GM12878 (cell line): ENCODE results near the gene P2RX4. TPM values are rescaled to one million over a fixed set of nuclear protein-coding genes. Genes with fewer than 3 reads are reported as not detected.

Experiments used
- ATAC-seq: fragments of 200-7000 bp; cut with Tn5 transposase; 3 replicates; pipeline ENCODE4 v1.9.1; 2020; ENCODE audit warnings: mild to moderate bottlenecking, moderate library complexity
- BruUV-seq: library from RNA; stranded (reverse); fragments of 400-500 nt; replicated peaks from 2 replicates; lab custom pipeline; 2021; lab: Mats Ljungman, UMichigan
- CTCF ChIA-PET: fragments of 300-600 bp; sonication (Branson Sonifier 250); formaldehyde crosslinking; extraction: SDS; loops from one replicate; lab custom pipeline; 2021; ENCODE audit warnings: inconsistent platforms; lab: Yijun Ruan, JAX
- POLR2A ChIA-PET: fragments of 350-600 bp; formaldehyde crosslinking; extraction: SDS; loops from one replicate; lab custom pipeline; 2021; ENCODE audit warnings: inconsistent platforms; lab: Charles Lee
- RAD21 ChIA-PET: fragments of 300-600 bp; sonication (Branson Sonifier 250); formaldehyde crosslinking; loops from one replicate; lab custom pipeline; 2023; ENCODE audit warnings: antibody characterized with exemption; ENCODE audit not compliant: unreplicated experiment; lab: Charles Lee
- SMC1A ChIA-PET: fragments of 300-600 bp; sonication (Branson Sonifier 250); formaldehyde crosslinking; loops from one replicate; lab custom pipeline; 2023; ENCODE audit not compliant: unreplicated experiment, uncharacterized antibody; lab: Charles Lee
- DNase-seq: peaks from one replicate; pipeline ENCODE4 v3.0.0-alpha.2; 2011; ENCODE audit warnings: low read depth, low spot score
- FAIRE-seq: peaks from 3 replicates; lab custom pipeline; 2011; peaks lifted over from hg19 to GRCh38; lab: Jason Lieb, UNC
- H2AFZ ChIP-seq: 2 replicates; pipeline ENCODE4 v1.6.0; 2011; ENCODE audit warnings: low read depth, low read length, control low read depth; ENCODE audit not compliant: control insufficient read depth
- H3K27ac ChIP-seq: 2 replicates; pipeline ENCODE4 v1.5.1; 2011; ENCODE audit warnings: control low read depth; ENCODE audit not compliant: control insufficient read depth, insufficient read depth
- H3K27me3 ChIP-seq, 2 experiments: replicated peaks in 1 of 2; 2 replicates each; pipeline versions ENCODE4 v1.6.0 to v1.6.1; 2011; ENCODE audit warnings: low read length in 1 of 2; ENCODE audit not compliant: control insufficient read depth in 2 of 2, insufficient read depth in 2 of 2
- H3K36me3 ChIP-seq, 2 experiments: 2 replicates each; pipeline ENCODE4 v1.5.1; 2011; ENCODE audit warnings: low read length in 1 of 2; ENCODE audit not compliant: control insufficient read depth in 2 of 2, insufficient read depth in 2 of 2
- H3K4me1 ChIP-seq: 2 replicates; pipeline ENCODE4 v1.6.1; 2011; ENCODE audit warnings: mild to moderate bottlenecking, low read length, moderate library complexity, mixed read lengths; ENCODE audit not compliant: control insufficient read depth, insufficient read depth
- H3K4me2 ChIP-seq: 2 replicates; pipeline ENCODE4 v1.6.0; 2011; ENCODE audit warnings: control low read depth; ENCODE audit not compliant: control insufficient read depth, insufficient read depth
- H3K4me3 ChIP-seq: fragments of 200-600 bp; sonication (generic); 2 replicates; pipeline ENCODE4 v1.5.1; 2016
- H3K79me2 ChIP-seq: 2 replicates; pipeline ENCODE4 v1.6.0; 2011; ENCODE audit warnings: low read length; ENCODE audit not compliant: control insufficient read depth, insufficient read depth
- H3K9ac ChIP-seq: 2 replicates; pipeline ENCODE4 v1.8.0; 2011; ENCODE audit warnings: low read length, control low read depth, mixed read lengths; ENCODE audit not compliant: control insufficient read depth, insufficient read depth
- H3K9me3 ChIP-seq: replicated peaks from 3 replicates; pipeline ENCODE4 v1.5.1; 2011; ENCODE audit warnings: mild to moderate bottlenecking, low read length; ENCODE audit not compliant: control insufficient read depth, insufficient read depth
- H4K20me1 ChIP-seq: 2 replicates; pipeline ENCODE4 v1.6.0; 2011; ENCODE audit not compliant: control insufficient read depth, insufficient read depth
- BRCA1 ChIP-seq: IDR thresholded peaks from 2 replicates; pipeline ENCODE4 v1.6.1; 2011; ENCODE audit warnings: low read depth, low read length, improper control_type of control experiment
- CBX5 ChIP-seq: sonication (generic); IDR thresholded peaks from 2 replicates; pipeline ENCODE4 v1.6.1; 2016; ENCODE audit warnings: low read depth, moderate library complexity, mild to moderate bottlenecking, inconsistent platforms
- CHD2 ChIP-seq: IDR thresholded peaks from 2 replicates; pipeline ENCODE4 v1.6.1; 2011; ENCODE audit warnings: low read depth, low read length, improper control_type of control experiment, borderline replicate concordance
- ELK1 ChIP-seq: IDR thresholded peaks from 2 replicates; pipeline ENCODE4 v1.6.1; 2012; ENCODE audit warnings: low read depth, low read length, improper control_type of control experiment
- EP300 ChIP-seq, 2 experiments: fragments of 150-350 bp in 1 of 2; IDR thresholded peaks; 2 replicates each; pipeline ENCODE4 v1.6.1; 2011 to 2012; ENCODE audit warnings: low read depth in 2 of 2, low read length in 2 of 2, borderline replicate concordance in 1 of 2, improper control_type of control experiment in 1 of 2, inconsistent platforms in 1 of 2; ENCODE audit not compliant: control insufficient read depth in 1 of 2
- ESRRA ChIP-seq: IDR thresholded peaks from 2 replicates; pipeline ENCODE4 v1.6.1; 2012; ENCODE audit warnings: mild to moderate bottlenecking, low read length, improper control_type of control experiment
- HDGF ChIP-seq: fragments of 450-650 bp; IDR thresholded peaks from 2 replicates; pipeline ENCODE4 v1.6.1; 2016; ENCODE audit warnings: antibody characterized with exemption
- IKZF1 ChIP-seq: fragments of 450-650 bp; conservative IDR thresholded peaks from 2 replicates; pipeline ENCODE4 v1.6.1; 2017; ENCODE audit warnings: antibody characterized with exemption, mild to moderate bottlenecking
- POLR2A ChIP-seq: IDR thresholded peaks from 2 replicates; pipeline ENCODE4 v1.6.1; 2011; ENCODE audit warnings: low read depth, mild to moderate bottlenecking, low read length
- RB1 ChIP-seq: fragments of 450-650 bp; formaldehyde crosslinking; IDR thresholded peaks from 2 replicates; pipeline ENCODE4 v1.6.1; 2017; ENCODE audit warnings: mild to moderate bottlenecking, borderline replicate concordance
- SMAD5 ChIP-seq: IDR thresholded peaks from 2 replicates; pipeline ENCODE4 v1.6.1; 2016; ENCODE audit warnings: antibody characterized with exemption, low read depth
- TAF1 ChIP-seq: IDR thresholded peaks from 2 replicates; pipeline ENCODE4 v1.6.1; 2011; ENCODE audit warnings: mild to moderate bottlenecking, low read depth, low read length, borderline replicate concordance
- ZNF217 ChIP-seq: fragments of 450-650 bp; IDR thresholded peaks from 2 replicates; pipeline ENCODE4 v1.6.1; 2017; ENCODE audit warnings: antibody characterized with exemption, mild to moderate bottlenecking
- ZNF274 ChIP-seq: IDR thresholded peaks from one replicate; pipeline ENCODE4 v1.8.0; 2011; ENCODE audit not compliant: insufficient read length, insufficient read depth
- WGBS: methylation state at CpG from one replicate; pipeline ENCODE4 v1.1.6; 2016; ENCODE audit warnings: low lambda C conversion rate; ENCODE audit not compliant: insufficient replicate concordance, insufficient coverage; ENCODE audit errors: missing lambda C conversion rate; 5-methylcytosine and 5-hydroxymethylcytosine counted together
- in situ Hi-C: fragments of 300-500 bp; cut with MboI; formaldehyde crosslinking; loops from 9 replicates; pipeline ENCODE4 v1.14.3; 2018; ENCODE audit warnings: mixed read lengths
- intact Hi-C: fragments of 100-400 bp; cut with micrococcal nuclease; formaldehyde crosslinking; loops from one replicate; pipeline ENCODE4 v1.14.2; 2022; ENCODE audit not compliant: unreplicated experiment
- polyA plus RNA-seq, 11 experiments: library from polyadenylated mRNA; depleted of rRNA in 4 of 11; unstranded in 6 of 11; stranded (reverse) in 5 of 11; fragments of >200 nt; fragmentation: Nextera tagmentation in 4 of 11; fragmentation: Illumina TruSeq in 1 of 11; extraction: Ambion mirVana in 4 of 11; extraction: Trizol in 1 of 11; gene quantifications; 1 replicate in 1 of 11; 2 replicates in 10 of 11; pipeline versions ENCODE4 v1.2.1 to v1.2.3, GENCODE V29; 2011 to 2016; ENCODE audit warnings: inconsistent platforms in 2 of 11, missing spikeins in 2 of 11, low read depth in 1 of 11
- total RNA-seq, 4 experiments: library from RNA; depleted of rRNA in 3 of 4; stranded (reverse); fragments of >200 nt in 3 of 4; fragmentation: Illumina TruSeq in 1 of 4; extraction: Trizol in 1 of 4; gene quantifications; 2 replicates each; pipeline versions ENCODE4 v1.2.1 to v1.2.3, GENCODE V29; 2013 to 2021
- TF ChIP-seq, protein P1 (sequence below): fragments of 450-650 bp; IDR thresholded peaks from 2 replicates; pipeline ENCODE4 v1.6.1; 2017; ENCODE audit warnings: mild to moderate bottlenecking, moderate library complexity
- TF ChIP-seq, protein P2 (sequence below): fragments of 450-650 bp; IDR thresholded peaks from 2 replicates; pipeline ENCODE4 v1.6.1; 2016; ENCODE audit warnings: mild to moderate bottlenecking
- TF ChIP-seq, protein P3 (sequence below): IDR thresholded peaks from 2 replicates; pipeline ENCODE4 v1.6.1; 2011; ENCODE audit warnings: borderline replicate concordance, low read depth, mild to moderate bottlenecking, moderate library complexity, mixed read lengths, low read length; ENCODE audit not compliant: insufficient read depth; ENCODE audit errors: extremely low read length

The P2RX4 gene
- total and polyA plus RNA-seq, 10 of the 15 experiments (the other 5 are each of a cell fraction or from before 2014, with no cell fraction given): 9.0 to 43.4 (median 20.5) TPM

GRCh38 chr12:121191151-121191550 lies 18.8 kb upstream of the P2RX4 start:
- H3K9ac ChIP-seq: no peak overlapping the region
- no peak for TF ChIP-seq EP300 (IDR thresholded peaks at IDR 0.05; ENCODE audit: borderline replicate concordance in 1 of 2, control insufficient read depth in 1 of 2, low read depth in 2 of 2, low read length in 2 of 2)
- TF ChIP-seq BRCA1: no peak
- TF ChIP-seq, protein P1, sequence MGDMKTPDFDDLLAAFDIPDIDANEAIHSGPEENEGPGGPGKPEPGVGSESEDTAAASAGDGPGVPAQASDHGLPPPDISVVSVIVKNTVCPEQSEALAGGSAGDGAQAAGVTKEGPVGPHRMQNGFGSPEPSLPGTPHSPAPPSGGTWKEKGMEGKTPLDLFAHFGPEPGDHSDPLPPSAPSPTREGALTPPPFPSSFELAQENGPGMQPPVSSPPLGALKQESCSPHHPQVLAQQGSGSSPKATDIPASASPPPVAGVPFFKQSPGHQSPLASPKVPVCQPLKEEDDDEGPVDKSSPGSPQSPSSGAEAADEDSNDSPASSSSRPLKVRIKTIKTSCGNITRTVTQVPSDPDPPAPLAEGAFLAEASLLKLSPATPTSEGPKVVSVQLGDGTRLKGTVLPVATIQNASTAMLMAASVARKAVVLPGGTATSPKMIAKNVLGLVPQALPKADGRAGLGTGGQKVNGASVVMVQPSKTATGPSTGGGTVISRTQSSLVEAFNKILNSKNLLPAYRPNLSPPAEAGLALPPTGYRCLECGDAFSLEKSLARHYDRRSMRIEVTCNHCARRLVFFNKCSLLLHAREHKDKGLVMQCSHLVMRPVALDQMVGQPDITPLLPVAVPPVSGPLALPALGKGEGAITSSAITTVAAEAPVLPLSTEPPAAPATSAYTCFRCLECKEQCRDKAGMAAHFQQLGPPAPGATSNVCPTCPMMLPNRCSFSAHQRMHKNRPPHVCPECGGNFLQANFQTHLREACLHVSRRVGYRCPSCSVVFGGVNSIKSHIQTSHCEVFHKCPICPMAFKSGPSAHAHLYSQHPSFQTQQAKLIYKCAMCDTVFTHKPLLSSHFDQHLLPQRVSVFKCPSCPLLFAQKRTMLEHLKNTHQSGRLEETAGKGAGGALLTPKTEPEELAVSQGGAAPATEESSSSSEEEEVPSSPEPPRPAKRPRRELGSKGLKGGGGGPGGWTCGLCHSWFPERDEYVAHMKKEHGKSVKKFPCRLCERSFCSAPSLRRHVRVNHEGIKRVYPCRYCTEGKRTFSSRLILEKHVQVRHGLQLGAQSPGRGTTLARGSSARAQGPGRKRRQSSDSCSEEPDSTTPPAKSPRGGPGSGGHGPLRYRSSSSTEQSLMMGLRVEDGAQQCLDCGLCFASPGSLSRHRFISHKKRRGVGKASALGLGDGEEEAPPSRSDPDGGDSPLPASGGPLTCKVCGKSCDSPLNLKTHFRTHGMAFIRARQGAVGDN: no peak
- TF ChIP-seq HDGF: no peak
- no peak for TF ChIP-seq ZNF217
- TF ChIP-seq CBX5: no peak
- TF ChIP-seq TAF1: no peak
- TF ChIP-seq, protein P2, sequence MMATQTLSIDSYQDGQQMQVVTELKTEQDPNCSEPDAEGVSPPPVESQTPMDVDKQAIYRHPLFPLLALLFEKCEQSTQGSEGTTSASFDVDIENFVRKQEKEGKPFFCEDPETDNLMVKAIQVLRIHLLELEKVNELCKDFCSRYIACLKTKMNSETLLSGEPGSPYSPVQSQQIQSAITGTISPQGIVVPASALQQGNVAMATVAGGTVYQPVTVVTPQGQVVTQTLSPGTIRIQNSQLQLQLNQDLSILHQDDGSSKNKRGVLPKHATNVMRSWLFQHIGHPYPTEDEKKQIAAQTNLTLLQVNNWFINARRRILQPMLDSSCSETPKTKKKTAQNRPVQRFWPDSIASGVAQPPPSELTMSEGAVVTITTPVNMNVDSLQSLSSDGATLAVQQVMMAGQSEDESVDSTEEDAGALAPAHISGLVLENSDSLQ: no peak
- no peak for TF ChIP-seq ELK1
- TF ChIP-seq CHD2: no peak
- no peak for TF ChIP-seq ZNF274
- TF ChIP-seq, protein P3, sequence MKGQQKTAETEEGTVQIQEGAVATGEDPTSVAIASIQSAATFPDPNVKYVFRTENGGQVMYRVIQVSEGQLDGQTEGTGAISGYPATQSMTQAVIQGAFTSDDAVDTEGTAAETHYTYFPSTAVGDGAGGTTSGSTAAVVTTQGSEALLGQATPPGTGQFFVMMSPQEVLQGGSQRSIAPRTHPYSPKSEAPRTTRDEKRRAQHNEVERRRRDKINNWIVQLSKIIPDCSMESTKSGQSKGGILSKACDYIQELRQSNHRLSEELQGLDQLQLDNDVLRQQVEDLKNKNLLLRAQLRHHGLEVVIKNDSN: no peak
- no peak for TF ChIP-seq RB1
- TF ChIP-seq IKZF1: no peak
- TF ChIP-seq POLR2A: no peak
- no peak for TF ChIP-seq SMAD5
- TF ChIP-seq ESRRA: no peak
- in situ Hi-C loops (no loop called here), intact Hi-C loops (no loop called here)
- ChIA-PET SMC1A (interaction anchor here (0.9 kb wide), 1 partner anchor 131 kb away, joined by 3 read pairs; no protein-coding TSS in a partner anchor), POLR2A (interaction anchor here (1.0 to 1.4 kb wide), 2 partner anchors 15 kb away, joined by 3 to 4 read pairs; no protein-coding TSS in a partner anchor), CTCF (interaction anchor here (0.6 to 1.0 kb wide), 3 partner anchors 15 to 323 kb away, joined by 3 to 4 read pairs (median 3); no protein-coding TSS in a partner anchor), RAD21 (interaction anchor here (1.0 to 1.1 kb wide), 2 partner anchors 59 to 66 kb away, joined by 3 read pairs; partner anchors contain the start of gene P2RX7)
- no peaks in the 10 kb centered on the region for H3K27me3 ChIP-seq
- BruUV-seq: no TSS peak
- no peak for FAIRE-seq
- no peaks in the 10 kb centered on the region for H3K36me3 ChIP-seq
- no peak overlapping the region for H3K4me3 ChIP-seq
- H4K20me1 ChIP-seq: no peaks in the 10 kb centered on the region
- WGBS: 47% methylated on average over 3 of the region's 3 CpGs
- H3K4me1 ChIP-seq: peaks cover 5% of the 10 kb centered on the region; the same call in 1 of the 2 replicates
- no peak overlapping the region for H3K27ac ChIP-seq
- no peak overlapping the region for H2AFZ ChIP-seq
- no peaks in the 10 kb centered on the region; the same call in 1 of the 3 replicates for H3K9me3 ChIP-seq
- no peak overlapping the region for H3K4me2 ChIP-seq
- ATAC-seq: no peak
- DNase-seq: no peak
- no peaks in the 10 kb centered on the region for H3K79me2 ChIP-seq
